Measurements from ENCODE around the gene ITGAE.
A peak's percentile ranks its signal among the peaks of the same experiment; 100 is the strongest.
"Not testable (repeated sequence)": the region's sequence is repeated elsewhere in the genome, so short reads cannot be mapped to it uniquely, and the experiment has no call there.

ITGAE gene, protein sequence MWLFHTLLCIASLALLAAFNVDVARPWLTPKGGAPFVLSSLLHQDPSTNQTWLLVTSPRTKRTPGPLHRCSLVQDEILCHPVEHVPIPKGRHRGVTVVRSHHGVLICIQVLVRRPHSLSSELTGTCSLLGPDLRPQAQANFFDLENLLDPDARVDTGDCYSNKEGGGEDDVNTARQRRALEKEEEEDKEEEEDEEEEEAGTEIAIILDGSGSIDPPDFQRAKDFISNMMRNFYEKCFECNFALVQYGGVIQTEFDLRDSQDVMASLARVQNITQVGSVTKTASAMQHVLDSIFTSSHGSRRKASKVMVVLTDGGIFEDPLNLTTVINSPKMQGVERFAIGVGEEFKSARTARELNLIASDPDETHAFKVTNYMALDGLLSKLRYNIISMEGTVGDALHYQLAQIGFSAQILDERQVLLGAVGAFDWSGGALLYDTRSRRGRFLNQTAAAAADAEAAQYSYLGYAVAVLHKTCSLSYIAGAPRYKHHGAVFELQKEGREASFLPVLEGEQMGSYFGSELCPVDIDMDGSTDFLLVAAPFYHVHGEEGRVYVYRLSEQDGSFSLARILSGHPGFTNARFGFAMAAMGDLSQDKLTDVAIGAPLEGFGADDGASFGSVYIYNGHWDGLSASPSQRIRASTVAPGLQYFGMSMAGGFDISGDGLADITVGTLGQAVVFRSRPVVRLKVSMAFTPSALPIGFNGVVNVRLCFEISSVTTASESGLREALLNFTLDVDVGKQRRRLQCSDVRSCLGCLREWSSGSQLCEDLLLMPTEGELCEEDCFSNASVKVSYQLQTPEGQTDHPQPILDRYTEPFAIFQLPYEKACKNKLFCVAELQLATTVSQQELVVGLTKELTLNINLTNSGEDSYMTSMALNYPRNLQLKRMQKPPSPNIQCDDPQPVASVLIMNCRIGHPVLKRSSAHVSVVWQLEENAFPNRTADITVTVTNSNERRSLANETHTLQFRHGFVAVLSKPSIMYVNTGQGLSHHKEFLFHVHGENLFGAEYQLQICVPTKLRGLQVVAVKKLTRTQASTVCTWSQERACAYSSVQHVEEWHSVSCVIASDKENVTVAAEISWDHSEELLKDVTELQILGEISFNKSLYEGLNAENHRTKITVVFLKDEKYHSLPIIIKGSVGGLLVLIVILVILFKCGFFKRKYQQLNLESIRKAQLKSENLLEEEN

GRCh38 chr17:3800362-3801271 lies at the start of gene ITGAE:
Gene ITGAE, minus strand, starts transcription at chr17:3801188. Its CDS starts 44 bp downstream, at chr17:3801144.
- DNase-seq (ENCODE audit: low read depth), result no peak

DNA sequence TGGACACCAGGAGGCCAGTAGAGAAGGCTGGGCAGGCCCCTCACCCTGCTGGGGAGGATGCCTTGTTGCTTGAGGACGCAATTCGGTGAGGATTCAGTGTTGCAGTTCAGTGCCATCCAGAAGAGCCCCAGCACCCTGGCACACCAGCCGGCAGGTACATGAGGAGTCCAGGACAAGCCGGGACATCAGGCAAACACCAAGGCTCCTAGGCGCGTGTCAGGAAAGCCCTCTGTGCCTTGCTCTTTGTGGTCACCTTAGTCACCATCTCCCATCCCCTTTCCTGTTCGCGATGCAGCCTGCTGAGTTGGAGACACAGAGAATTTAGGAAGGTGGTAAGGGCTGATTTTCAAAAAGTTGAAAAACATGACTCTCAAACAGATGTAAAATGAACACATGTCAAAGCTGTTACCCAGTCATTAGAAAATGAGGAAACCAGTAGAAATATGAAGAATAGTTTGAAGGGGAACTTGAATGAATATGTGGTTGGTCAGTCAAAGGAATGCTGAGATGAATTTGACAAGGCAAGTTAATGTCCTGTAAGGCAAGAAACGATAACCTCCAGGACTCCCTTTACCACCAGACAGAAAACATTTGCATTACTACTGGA lies 47.3 kb upstream of the ITGAE start:
- no peak for DNase-seq (ENCODE audit: low read depth)

- no peak for DNase-seq (ENCODE audit: low read depth)
These were observed 46.2 kb upstream of the ITGAE start for GRCh38 chr17:3847165-3847670.

DNA sequence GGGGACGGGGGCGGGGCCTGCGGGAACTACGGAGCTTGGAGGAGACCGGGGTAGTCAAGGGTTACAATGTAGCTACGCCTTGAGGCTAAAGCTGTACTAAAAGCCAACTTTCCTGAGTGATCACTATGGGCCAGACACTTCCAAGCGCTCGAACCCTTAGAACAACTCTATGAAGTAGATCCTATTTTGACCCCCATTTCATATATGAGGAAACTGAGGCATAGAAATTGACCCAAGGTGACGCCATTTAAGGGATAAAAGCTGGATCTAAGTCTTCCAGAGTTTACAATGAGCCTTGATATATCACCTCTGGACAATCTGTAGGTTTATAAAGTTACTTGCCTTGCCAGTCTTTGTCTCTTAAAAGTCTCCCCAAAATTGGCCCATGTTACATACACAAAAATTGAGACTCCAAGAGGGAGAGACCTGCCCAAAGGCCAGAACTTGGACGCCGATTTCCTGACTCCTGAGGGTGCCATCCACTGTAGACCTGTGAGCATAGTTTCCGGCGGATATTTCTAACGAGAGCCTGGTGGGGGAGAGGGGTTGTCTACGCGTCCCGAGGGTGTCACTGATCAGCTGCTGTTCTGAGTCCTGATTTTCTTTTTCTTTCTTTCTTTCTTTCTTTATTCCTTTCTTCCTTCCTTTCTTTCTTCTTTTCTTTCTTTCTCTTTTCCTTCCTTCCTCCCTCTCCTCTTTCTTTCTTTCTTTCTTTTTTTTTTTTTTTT lies 45.6 kb upstream of the ITGAE start:
- DNase-seq (ENCODE audit: low read depth), result no peak

- peak; percentile 86 for DNase-seq (ENCODE audit: low read depth)
These were observed 44.8 kb upstream of the ITGAE start, which contains the start of gene NCBP3 for GRCh38 chr17:3845621-3846436. Gene NCBP3, minus strand, starts transcription at chr17:3846246. Its CDS starts 23 bp downstream, at chr17:3846223.

DNA sequence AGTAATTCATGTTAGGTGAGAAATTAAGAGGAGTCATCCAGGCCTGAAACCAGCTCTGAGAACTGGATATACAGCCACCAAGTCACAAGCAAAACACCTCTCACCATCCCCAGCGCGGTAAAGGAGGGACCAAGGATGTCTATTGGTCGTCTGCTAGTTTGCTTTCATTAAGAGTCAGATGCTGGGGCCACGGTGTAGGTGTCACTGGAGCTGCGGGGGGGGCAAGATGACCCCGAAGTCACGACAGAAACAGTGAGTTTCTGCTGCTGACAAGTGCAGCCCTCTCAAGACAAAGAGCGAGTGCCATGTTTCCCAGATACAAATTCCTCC lies 44.3 kb upstream of the ITGAE start:
- DNase-seq (ENCODE audit: low read depth), result no peak

GRCh38 chr17:3844556-3844955 lies 43.6 kb upstream of the ITGAE start:
- not testable (repeated sequence) for DNase-seq (ENCODE audit: low read depth)

DNA sequence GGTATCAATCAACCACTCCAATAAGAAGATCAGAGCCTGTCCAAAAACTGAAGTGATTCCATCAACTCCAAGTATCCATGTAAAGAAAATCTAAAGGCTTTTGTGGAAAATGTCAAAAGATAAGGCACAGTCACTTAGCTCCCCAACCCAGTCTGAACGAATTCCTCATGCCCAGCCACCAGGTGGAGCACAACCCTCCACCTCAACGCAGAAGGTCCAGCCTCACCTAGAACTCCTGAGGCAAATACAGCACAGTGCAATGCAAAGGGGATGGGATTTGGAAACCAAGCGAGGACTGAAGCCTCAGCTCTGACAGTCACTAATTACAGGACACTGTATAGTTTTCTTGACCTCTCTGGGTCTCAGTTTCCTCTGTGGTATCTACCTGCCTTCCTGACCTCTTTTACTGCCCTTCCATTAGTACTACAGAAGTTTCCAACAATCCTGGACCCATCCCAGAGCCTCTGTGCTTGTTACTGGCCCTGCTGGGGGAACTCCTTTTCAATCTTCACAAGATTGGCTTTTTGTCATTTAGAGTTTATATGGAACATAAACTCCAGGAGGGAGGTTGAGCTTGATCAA lies 43.0 kb upstream of the ITGAE start:
- peak; percentile 29 for DNase-seq (ENCODE audit: low read depth)

DNA sequence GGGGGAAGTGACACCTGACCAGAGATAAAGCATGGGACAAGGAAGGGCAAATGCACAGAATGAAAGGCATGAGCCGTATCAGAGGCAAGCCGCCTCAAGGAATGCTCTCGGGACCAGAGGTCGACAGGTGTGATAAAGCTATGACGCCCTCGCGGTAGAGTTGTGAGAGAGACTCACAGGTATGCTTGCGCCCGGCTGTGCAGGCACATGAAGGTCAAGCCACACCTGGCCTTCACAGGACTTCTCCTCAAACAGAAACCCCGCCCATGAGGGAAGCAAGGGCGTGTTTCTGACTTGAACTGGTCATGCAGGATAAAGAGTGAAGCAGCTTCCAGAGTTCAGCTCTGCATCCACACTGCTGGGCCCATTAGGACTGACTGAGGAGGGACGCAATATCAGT lies 37.2 kb upstream of the ITGAE start:
- no peak for DNase-seq (ENCODE audit: low read depth)

DNA sequence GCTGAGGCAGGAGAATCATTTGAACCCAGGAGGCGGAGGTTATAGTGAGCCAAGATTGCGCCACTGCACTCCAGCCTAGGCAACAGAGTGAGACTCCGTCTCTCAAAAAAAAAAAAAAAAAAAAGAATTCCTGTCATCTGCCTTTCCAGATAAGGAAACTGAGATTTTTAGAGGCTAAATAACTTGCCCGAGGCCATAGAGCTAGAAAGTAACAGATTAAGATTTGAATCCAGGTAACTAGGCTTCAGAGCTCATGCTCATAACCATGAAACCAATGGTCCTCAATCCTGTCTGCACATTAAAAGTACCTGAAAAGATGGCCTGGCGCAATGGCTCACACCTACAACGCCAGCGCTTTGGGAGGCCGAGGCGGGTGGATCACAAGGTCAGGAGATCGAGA lies 35.6 kb upstream of the ITGAE start:
- no peak for DNase-seq (ENCODE audit: low read depth)

GRCh38 chr17:3835410-3836229 lies 34.6 kb upstream of the ITGAE start:
- no peak for DNase-seq (ENCODE audit: low read depth)

GRCh38 chr17:3834811-3835210 lies 33.8 kb upstream of the ITGAE start:
- no peak for DNase-seq (ENCODE audit: low read depth)

GRCh38 chr17:3828852-3829232 lies 27.9 kb upstream of the ITGAE start:
- no peak for DNase-seq (ENCODE audit: low read depth)

GRCh38 chr17:3828151-3828851 lies 27.3 kb upstream of the ITGAE start:
- DNase-seq (ENCODE audit: low read depth), result peak; percentile 62

DNA sequence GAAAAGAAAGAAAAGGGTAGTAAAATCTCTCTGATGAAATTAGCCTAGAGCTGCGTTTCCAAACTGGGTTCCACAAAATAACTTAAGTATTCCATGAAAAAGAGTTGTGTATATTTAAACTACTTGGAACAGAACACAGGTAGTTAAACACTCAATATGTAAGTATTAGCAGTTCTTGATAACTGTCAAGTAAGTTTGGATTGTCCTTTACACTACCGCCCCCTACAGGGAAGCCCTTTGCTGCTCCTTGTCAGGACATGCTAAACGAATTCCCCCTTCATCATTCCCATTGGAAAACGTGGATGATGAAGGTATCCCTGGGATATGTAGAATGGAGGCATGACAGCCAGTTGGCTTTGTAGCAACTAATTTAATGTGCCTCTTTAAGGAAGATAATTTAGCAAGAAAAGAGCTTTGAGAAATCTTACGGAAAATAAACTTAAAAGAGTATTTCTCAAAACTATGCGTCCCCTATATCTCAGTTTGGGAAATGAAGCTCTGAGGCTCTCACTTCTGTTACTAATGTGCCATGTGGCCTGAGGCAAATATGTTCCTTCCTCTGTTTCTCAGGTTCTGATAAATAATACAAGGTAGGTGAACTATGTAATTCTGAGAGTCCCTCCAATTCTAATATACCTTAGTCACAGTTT lies 26.3 kb upstream of the ITGAE start:
- peak; percentile 73 for DNase-seq (ENCODE audit: low read depth)

DNA sequence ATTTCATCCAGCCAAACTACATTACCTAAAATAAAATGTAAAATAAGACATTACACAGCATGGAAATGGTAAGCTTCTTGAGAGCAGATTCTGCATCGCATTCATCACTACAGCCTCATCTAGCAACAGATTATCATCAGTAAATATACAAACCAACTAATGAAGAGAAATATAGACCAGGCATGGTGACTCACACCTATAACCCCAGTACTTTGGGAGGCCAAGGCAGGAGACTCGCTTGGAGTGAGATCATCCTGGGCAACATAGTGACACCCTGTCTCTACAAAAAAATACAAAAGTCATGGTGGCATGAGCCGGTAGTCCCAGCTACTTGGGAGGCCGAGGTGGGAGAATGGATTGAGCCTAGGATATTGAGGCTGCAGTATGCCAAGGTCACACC lies 25.2 kb upstream of the ITGAE start:
- DNase-seq (ENCODE audit: low read depth), result peak; percentile 34

DNA sequence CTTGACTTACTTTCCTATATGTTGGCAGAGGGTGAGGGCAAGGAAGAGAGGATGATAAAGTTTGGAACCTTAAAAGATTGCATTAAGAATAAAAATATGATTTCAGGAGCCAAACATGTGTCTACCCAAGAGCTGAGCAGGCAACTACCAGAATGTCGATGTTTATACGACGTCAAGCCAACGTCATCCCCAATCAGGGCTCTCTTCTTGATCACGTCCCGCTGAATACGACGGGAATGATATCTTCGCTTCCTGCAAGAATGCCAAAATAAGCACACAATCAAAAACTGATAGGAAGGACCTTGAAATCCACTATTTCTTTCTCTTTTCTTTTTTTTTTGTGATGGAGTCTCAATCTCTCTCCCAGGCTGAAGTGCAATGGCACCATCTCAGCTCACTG lies 20.1 kb upstream of the ITGAE start:
- DNase-seq (ENCODE audit: low read depth), result no peak
